Right renal pelvis (tissue), 4 donors: ENCODE measurements around the gene GEMIN5. TPM values are rescaled to one million over a fixed set of nuclear protein-coding genes. Genes with fewer than 3 reads are reported as not detected.

Source experiments
- DNase-seq, 4 donors: peaks; one replicate each; pipeline ENCODE4 v3.0.0-alpha.2; 2013; ENCODE audit warnings: low read depth in 4 of 4, low spot score in 3 of 4, missing footprints in 1 of 4
- polyA plus RNA-seq, 4 donors: library from polyadenylated mRNA; unstranded; fragments of 120-200 nt; gene quantifications; one replicate each; pipeline ENCODE4 v1.2.1, GENCODE V29; 2013; ENCODE audit not compliant: insufficient read length in 4 of 4

The GEMIN5 gene
- polyA plus RNA-seq, 4 donors, result 20.6 to 22.3 (median 21.5) TPM

DNA sequence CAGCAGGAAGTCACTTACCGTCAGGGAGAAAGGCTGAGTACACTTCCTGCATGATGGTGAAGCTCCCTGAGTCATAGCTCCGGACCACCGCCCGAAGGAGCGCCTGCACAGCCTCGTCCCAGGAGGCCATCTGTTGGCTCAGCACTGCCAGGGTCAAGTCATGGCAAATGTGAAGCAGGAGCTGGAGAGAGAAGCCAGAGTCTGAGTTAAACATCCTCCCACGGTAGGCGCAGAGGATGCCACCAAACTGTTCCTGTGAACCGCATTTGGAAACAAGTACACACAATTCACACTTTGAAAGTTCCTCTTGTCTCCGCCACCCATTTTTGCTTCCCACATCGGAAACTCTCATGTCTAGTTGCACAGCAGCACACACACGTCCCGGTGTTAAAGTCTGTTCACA, 45.6 kb downstream of the GEMIN5 start:
- no peak for DNase-seq

- DNase-seq, result no peak
Measured at GRCh38 chr5:154885439-154885838, 52.6 kb downstream of the GEMIN5 start.

GRCh38 chr5:154884424-154884823, 53.6 kb downstream of the GEMIN5 start:
- DNase-seq, result no peak

DNA sequence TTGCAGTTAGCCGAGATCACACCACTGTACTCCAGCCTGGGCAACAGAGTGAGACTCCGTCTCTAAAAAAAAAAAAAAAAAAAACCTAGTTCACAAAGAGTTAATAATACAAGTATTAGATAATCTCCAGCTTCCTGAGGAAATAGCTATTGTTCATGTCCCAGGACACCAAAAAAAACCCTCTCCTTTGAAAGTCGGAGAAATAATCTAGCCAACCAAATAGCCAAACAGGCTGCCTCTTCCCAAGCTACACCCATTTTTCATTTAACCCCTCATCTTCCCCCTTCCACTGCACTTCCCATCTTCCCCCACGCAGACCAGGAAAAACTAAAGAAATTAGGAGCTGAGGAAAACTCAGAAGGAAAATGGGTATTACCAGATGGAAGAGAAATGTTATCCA, 56.0 kb downstream of the GEMIN5 start:
- DNase-seq, result no peak

DNA sequence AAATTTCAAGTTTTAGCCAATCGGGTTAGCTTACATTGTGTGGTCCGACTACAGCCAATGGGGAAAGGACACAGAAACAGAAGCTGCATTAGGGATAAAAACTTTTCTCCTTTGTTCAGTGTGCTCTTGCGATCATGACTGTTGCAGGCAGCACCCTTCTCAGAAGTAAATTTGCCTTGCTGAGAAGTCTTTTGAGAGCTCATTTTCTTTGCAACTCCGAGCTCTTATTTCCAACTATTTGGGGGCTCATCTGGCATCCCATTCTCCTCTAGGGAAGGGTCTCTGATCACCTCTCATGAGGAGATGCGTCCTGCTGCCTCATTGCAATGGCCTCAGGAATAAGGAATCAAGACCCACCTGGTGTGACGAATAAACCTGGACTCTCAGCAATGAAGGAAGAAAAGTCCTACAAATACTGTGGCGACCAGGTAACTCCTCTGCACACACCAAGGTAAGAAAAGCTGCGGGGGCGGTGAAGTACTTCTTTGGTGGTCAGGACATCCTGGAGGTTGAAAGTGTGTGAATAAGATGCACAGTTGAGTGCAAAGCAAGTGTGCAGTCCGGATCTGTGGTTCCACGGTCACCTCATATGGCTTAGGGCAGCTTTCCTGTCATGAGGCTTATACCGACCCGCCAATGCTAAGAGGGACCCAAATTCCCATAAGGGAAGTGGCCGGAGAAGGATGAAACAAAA, 59.2 kb downstream of the GEMIN5 start:
- DNase-seq, result no peak

DNA sequence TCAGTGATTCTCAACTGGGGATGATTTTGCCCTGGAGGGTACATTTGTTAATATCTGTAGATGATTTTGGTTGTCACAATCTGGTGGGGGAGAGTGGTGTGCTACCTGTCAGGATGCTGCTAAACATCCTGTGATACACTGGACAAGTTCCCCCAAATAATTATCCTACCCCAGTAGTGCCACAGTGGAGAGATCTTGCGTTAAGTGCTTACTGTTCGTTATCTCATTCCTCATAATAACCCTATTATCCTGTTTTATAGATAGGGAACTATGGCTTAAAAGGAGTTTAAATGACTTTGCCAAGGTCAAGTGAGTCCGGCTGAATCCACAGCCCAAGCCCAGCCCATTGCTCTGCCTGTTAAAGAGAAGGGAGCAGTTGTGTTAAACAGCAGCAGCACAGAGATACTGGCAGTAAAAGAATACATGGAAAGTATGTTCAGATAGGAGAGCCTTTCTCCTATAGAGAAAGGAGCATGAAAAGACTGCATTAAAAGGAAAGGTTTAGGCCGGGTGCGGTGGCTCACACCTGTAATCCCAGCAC, 64.2 kb downstream of the GEMIN5 start:
- no peak for DNase-seq

DNA sequence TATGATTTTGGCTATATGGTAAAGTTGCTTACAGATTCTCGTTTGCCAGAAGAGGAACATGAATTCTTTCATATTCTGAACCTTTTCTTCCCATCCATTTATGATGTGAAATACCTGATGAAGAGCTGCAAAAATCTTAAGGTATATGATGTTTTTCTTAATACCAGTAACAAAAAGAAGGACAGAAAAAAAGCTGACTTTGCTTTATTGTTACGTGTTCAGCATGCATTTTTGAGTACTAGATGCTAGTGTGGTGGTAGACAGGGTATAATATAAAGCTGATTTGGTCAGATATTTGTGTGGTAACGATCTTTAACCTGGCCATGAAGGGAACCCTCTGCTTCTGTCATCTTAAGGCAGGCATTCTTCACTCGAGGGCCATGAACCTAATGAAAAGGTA, 66.3 kb downstream of the GEMIN5 start:
- no peak for DNase-seq

GRCh38 chr5:154868702-154869101, 69.3 kb downstream of the GEMIN5 start:
- no peak for DNase-seq

DNA sequence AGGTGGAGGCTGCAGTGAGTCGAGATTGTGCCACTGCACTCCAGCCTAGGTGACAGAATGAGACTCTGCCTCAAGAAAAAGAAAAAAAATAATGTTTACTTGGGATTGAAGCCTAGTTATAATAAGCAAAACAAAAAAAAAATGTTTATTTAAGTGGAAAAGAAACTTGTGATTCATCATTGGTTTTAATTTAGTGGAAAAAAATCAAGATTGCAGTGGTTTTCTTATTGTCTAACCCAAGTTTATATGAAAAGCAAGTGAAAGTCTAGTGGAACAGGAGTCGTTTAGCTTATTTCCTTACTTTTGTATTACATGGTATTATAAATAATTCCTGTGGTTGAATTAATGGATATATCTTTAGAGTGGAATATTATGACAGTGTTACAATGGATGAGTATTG, 71.2 kb downstream of the GEMIN5 start:
- DNase-seq, result no peak

DNA sequence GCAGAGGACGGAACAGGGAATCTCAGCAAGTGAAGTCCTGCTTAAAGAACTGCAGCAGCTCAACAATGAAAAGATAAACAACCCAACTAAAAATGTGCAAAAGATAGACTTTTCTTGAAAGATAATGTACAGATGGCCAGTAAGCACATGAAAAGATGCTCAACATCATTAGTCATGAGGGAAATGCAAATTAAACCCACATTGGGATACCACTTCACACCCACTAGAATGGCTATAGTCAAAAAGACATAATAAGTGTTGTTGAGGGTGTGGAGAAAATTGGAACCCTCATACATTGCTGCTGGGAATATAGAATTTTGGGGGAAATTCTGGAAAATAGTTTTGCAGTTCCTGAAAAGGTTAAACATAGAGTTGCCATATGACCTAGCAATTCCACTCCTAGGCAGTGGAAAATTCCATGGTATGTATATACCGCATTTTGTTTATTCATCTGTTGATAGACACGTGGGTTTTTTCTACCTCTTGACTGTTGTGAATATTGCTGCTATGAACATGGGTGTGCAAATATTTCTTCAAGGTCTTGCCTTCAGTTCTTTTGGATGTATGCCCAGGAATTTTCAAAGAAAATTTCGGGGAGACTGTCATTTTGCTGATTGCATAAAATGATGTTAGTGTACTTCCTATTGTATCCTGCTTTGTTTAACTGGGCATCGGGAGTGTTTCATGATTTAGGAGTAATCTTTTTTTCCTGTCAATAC, 72.4 kb downstream of the GEMIN5 start:
- no peak for DNase-seq

GRCh38 chr5:154863291-154864080, 74.5 kb downstream of the GEMIN5 start:
- no peak for DNase-seq

- DNase-seq, result no peak
Measured at GRCh38 chr5:154862766-154863165, 75.2 kb downstream of the GEMIN5 start.

GRCh38 chr5:154861946-154862345, 76.1 kb downstream of the GEMIN5 start:
- DNase-seq, result no peak

DNA sequence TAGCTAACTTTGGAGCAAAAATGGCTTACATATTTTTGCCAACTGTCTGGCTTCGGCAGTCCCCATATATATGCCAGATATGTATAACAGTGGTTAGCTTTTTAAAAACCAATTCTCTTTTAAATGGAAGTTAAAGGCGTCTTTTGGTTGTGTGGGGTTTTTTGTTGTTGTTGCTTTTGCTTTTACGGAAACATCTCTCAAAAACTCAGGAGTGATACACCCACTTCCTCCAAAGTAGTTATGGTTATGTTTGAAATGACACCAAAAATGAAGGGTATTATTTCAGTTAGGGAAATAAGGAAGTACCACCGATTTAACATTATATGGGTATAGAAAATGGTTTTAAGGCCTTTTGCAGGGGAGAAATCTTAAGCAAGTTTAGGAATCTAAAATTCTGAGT, 77.2 kb downstream of the GEMIN5 start:
- no peak for DNase-seq

- DNase-seq, result no peak
Measured at GRCh38 chr5:154860123-154860522, 77.9 kb downstream of the GEMIN5 start.

DNA sequence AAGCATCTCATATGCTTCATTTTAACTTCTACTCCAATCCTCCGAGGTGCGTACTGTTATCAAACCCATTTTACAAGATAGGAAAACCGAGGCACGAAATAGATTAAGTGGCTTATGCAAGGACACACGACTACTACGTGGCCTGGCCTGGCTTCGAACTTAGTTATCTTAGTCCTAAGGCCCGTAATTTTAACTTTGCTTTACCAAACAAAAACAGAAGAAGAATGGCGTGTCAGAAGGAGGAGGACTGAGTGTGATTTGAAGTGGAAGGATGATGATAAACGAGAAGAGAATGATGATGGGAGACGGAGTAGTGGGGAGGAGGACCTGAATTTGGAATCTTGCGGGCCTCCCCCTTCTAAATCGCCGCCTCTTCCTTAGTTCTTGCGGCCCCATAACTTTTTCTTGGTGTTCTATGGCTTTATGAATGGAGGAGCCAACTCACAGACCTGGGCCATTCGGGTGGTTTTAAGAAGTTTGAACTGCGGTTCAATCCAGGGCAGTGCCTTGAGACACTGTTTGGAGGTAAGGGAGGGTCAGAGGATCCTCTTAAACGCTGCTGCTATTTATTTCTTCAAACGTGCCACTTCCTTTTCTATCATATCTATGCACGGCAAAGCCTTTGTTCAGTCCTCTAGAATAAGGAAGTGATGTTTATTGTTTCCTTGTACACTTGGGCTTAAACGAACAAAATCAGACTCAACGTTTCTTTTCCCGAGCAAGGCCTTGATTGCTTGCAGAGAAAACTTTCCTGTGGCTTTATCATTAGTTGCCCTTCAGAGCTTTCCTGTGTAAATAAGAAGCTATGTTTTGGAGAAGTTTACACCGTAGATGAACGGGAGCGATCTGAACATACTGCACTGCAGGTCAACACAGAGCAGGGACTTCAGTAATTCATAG, 78.8 kb downstream of the GEMIN5 start:
- DNase-seq, result peak in 1 of 4 donors; percentile 10

- peak in 3 of 4 donors; percentile 93 to 95 (median 94) for DNase-seq
Measured at GRCh38 chr5:154858297-154858971, 79.6 kb downstream of the GEMIN5 start, which contains the start of gene CNOT8. TSS of gene CNOT8 (plus strand) at chr5:154858627. CDS start at chr5:154863279, 4,652 bp downstream.

- peak; percentile 91 to 97 (median 94) for DNase-seq
Measured at GRCh38 chr5:154857530-154858296, 80.3 kb downstream of the GEMIN5 start.

- DNase-seq, result no peak
Measured at GRCh38 chr5:154851351-154851750, 86.7 kb downstream of the GEMIN5 start.
